SH-SY5Y (cell line): ENCODE data around the gene IL24.

ENCODE experiments used
- GATA2 ChIP-seq: IDR thresholded peaks from 2 replicates; pipeline ENCODE4 v1.6.1; 2011; ENCODE audit warnings: mild to moderate bottlenecking, low read depth, low read length
- GATA3 ChIP-seq: IDR thresholded peaks from 2 replicates; pipeline ENCODE4 v1.6.1; 2011; ENCODE audit warnings: low read depth, mild to moderate bottlenecking, low read length, moderate library complexity

- TF ChIP-seq GATA2 (no peak), GATA3 (no peak)
These were observed 32.3 kb downstream of the IL24 start for GRCh38 chr1:206929524-206929923.
